ENCODE data around the gene SLC25A33.
"Not testable (repeated sequence)": the region's sequence is repeated elsewhere in the genome, so short reads cannot be mapped to it uniquely, and the experiment has no call there.

The SLC25A33 gene

GRCh38 chr1:9561429-9561828 lies 22.2 kb downstream of the SLC25A33 start (continued):
- TF ChIP-seq ZBTB10 (tag by site-specific recombination; IDR thresholded peaks at IDR 0.05) (no peak), ZNF16 (tag by site-specific recombination; IDR thresholded peaks at IDR 0.05; ENCODE audit: low read depth) (no peak), KLF10 (tag by site-specific recombination; IDR thresholded peaks at IDR 0.05) (peak; percentile 84), ZNF202 (tag by site-specific recombination; IDR thresholded peaks at IDR 0.05; ENCODE audit: borderline replicate concordance) (no peak), ZNF221 (tag by site-specific recombination; IDR thresholded peaks at IDR 0.05; ENCODE audit: borderline replicate concordance) (no peak), ZNF114 (tag by site-specific recombination; IDR thresholded peaks at IDR 0.05) (no peak), ZNF624 (tag by site-specific recombination; IDR thresholded peaks at IDR 0.05) (no peak)

- TF ChIP-seq ZXDB (tag by site-specific recombination; IDR thresholded peaks at IDR 0.05) (no peak), ZNF146 (tag by site-specific recombination; IDR thresholded peaks at IDR 0.05) (no peak), ZNF624 (tag by site-specific recombination; IDR thresholded peaks at IDR 0.05) (no peak), ZFP41 (tag by site-specific recombination; IDR thresholded peaks at IDR 0.05; ENCODE audit: borderline replicate concordance) (no peak), ZNF549 (tag by site-specific recombination; IDR thresholded peaks at IDR 0.05) (no peak), GLIS2 (tag by site-specific recombination; IDR thresholded peaks at IDR 0.05) (no peak), SP7 (tag by site-specific recombination; IDR thresholded peaks at IDR 0.05) (no peak), ZNF416 (tag by site-specific recombination; IDR thresholded peaks at IDR 0.05) (no peak), ZNF513 (tag by site-specific recombination; IDR thresholded peaks at IDR 0.05) (no peak), ZNF704 (tag by site-specific recombination; IDR thresholded peaks at IDR 0.05) (no peak), ZNF530 (tag by site-specific recombination; IDR thresholded peaks at IDR 0.05; ENCODE audit: low read depth) (no peak), SP3 (tag by site-specific recombination; IDR thresholded peaks at IDR 0.05) (no peak), ZNF837 (tag by site-specific recombination; IDR thresholded peaks at IDR 0.05) (no peak)
Observed at GRCh38 chr1:9569267-9569666, 30.0 kb downstream of the SLC25A33 start.

GRCh38 chr1:9570886-9571529 lies 31.7 kb downstream of the SLC25A33 start:
- CTCF ChIA-PET, result interaction anchor here (0.7 to 4.6 kb wide), 5 partner anchors 8 to 76 kb away, joined by 3 to 49 read pairs (median 6); no protein-coding TSS in a partner anchor
- POLR2A ChIA-PET; H3K9me3 ChIP-seq (ENCODE audit: control insufficient read depth, insufficient read depth, low read depth, low read length); H3K4me3 ChIP-seq (ENCODE audit: low read depth, low read length); H3K27ac ChIP-seq (ENCODE audit: extremely low read depth, low read depth, low read length); H3K4me1 ChIP-seq (ENCODE audit: control insufficient read depth, insufficient read depth, low read length): not testable (repeated sequence)
- peaks cover 13 to 21% of the 10 kb centered on the region in 2 experiments; a peak in 2 of 3 replicates for H3K36me3 ChIP-seq (ENCODE audit: control insufficient read depth in 2 of 2, insufficient read depth in 1 of 2, low read length in 2 of 2)

More at GRCh38 chr1:9569267-9569666, 30.0 kb downstream of the SLC25A33 start:
- ChIA-PET POLR2A (no interaction called here), CTCF (interaction anchor here (0.6 to 1.5 kb wide), 5 partner anchors 19 to 302 kb away, joined by 3 to 6 read pairs (median 3); partner anchors contain the start of gene TMEM201)
- no peaks in the 10 kb centered on the region for H3K4me1 ChIP-seq (ENCODE audit: control insufficient read depth, insufficient read depth, low read length)
- H3K27ac ChIP-seq (ENCODE audit: extremely low read depth, low read depth, low read length), result no peak overlapping the region
- H3K36me3 ChIP-seq (ENCODE audit: control insufficient read depth in 2 of 2, insufficient read depth in 1 of 2, low read length in 2 of 2), result peaks cover 15% of the 10 kb centered on the region in 2 experiments; a peak in 2 of 3 replicates
- H3K4me3 ChIP-seq (ENCODE audit: low read depth, low read length), result no peak overlapping the region
- H3K9me3 ChIP-seq (ENCODE audit: control insufficient read depth, insufficient read depth, low read depth, low read length), result no peaks in the 10 kb centered on the region

Measured in HEK293 (cell line).